Duodenal mucosa (tissue), 2 donors: ENCODE results near the gene THUMPD3.

Experiments
- H3K27ac ChIP-seq: one replicate; pipeline ENCODE4 v1.7.0; 2013; ENCODE audit warnings: low read depth, low read length
- H3K27me3 ChIP-seq, 2 donors: one replicate each; pipeline ENCODE4 v1.7.0; 2013; ENCODE audit warnings: low read length in 2 of 2, control low read depth in 1 of 2; ENCODE audit not compliant: insufficient read depth in 2 of 2, control insufficient read depth in 1 of 2
- H3K36me3 ChIP-seq, 2 donors: one replicate each; pipeline ENCODE4 v1.7.0; 2013; ENCODE audit warnings: low read length in 2 of 2, control low read depth in 1 of 2; ENCODE audit not compliant: insufficient read depth in 2 of 2, control insufficient read depth in 1 of 2
- H3K4me1 ChIP-seq, 2 donors: one replicate each; pipeline ENCODE4 v1.7.0; 2013; ENCODE audit warnings: low read length in 2 of 2, control low read depth in 1 of 2; ENCODE audit not compliant: insufficient read depth in 2 of 2, control insufficient read depth in 1 of 2
- H3K4me3 ChIP-seq, 2 donors: one replicate each; pipeline ENCODE4 v1.7.0; 2013; ENCODE audit warnings: low read length in 2 of 2, low read depth in 1 of 2
- H3K9ac ChIP-seq, 2 donors: one replicate each; pipeline ENCODE4 v1.7.0; 2013; ENCODE audit warnings: low read length in 2 of 2, low read depth in 1 of 2
- H3K9me3 ChIP-seq, 2 donors: one replicate each; pipeline ENCODE4 v1.7.0; 2013; ENCODE audit warnings: low read length in 2 of 2, control low read depth in 1 of 2; ENCODE audit not compliant: control insufficient read depth in 1 of 2

THUMPD3 gene

GRCh38 chr3:9403463-9403862 is 40.6 kb downstream of the THUMPD3 start:
- Histone ChIP-seq H3K27ac (no peak overlapping the region), H3K4me1 (peaks cover 62 to 64% of the 10 kb centered on the region in 2 donors), H3K36me3 (no peaks in the 10 kb centered on the region), H3K9me3 (no peaks in the 10 kb centered on the region), H3K4me3 (peak overlapping the region in 1 of 2 donors; percentile 47), H3K27me3 (no peaks in the 10 kb centered on the region), H3K9ac (no peak overlapping the region)

DNA sequence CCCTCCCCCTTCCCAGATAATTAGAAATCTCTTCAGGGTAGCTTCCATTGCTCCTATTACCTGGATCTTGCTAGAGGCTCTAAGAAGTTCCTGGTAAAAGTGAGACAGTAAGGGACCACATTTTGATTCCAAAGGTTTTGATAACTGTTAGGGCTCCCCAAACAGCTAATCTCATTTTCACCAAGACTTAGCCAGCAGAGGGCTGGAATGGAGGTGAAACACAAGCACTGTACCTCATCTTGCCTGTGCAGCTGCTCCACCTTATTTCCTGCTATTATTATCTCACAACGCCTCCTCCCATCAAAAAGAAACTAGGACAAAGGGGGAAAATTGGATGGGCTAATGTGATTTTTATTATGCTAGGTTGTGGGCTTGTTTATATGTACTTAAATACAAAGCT is 41.8 kb downstream of the THUMPD3 start:
- no peak overlapping the region for H3K27ac ChIP-seq
- H3K4me3 ChIP-seq, result no peak overlapping the region
- H3K36me3 ChIP-seq, result no peaks in the 10 kb centered on the region
- H3K4me1 ChIP-seq, result peaks cover 57 to 61% of the 10 kb centered on the region in 2 donors
- no peaks in the 10 kb centered on the region for H3K9me3 ChIP-seq
- H3K9ac ChIP-seq, result no peak overlapping the region
- no peaks in the 10 kb centered on the region for H3K27me3 ChIP-seq

DNA sequence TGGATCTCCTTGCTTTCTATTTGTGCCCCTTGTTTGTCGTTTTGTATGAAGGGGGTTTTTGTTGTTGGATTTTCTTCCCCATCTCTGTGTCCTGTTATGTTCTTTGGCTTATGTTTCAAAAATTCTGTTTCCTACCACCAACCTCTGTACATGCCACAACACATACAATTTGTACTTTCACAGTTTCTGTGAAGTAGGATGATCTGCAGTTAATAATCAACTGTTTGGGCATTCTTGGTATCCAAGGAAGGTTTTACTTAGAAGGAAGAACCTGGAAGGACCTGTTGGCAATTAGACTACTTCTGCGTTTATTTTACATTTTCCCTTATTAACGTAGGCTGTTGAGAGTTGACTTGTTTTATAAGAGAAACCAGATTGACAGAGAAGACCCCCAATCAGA is 42.9 kb downstream of the THUMPD3 start:
- H3K4me1 ChIP-seq, result peaks cover 48 to 50% of the 10 kb centered on the region in 2 donors
- H3K9ac ChIP-seq, result no peak overlapping the region
- H3K27me3 ChIP-seq, result no peaks in the 10 kb centered on the region
- H3K36me3 ChIP-seq, result no peaks in the 10 kb centered on the region
- H3K27ac ChIP-seq, result no peak overlapping the region
- no peaks in the 10 kb centered on the region for H3K9me3 ChIP-seq
- no peak overlapping the region for H3K4me3 ChIP-seq

DNA sequence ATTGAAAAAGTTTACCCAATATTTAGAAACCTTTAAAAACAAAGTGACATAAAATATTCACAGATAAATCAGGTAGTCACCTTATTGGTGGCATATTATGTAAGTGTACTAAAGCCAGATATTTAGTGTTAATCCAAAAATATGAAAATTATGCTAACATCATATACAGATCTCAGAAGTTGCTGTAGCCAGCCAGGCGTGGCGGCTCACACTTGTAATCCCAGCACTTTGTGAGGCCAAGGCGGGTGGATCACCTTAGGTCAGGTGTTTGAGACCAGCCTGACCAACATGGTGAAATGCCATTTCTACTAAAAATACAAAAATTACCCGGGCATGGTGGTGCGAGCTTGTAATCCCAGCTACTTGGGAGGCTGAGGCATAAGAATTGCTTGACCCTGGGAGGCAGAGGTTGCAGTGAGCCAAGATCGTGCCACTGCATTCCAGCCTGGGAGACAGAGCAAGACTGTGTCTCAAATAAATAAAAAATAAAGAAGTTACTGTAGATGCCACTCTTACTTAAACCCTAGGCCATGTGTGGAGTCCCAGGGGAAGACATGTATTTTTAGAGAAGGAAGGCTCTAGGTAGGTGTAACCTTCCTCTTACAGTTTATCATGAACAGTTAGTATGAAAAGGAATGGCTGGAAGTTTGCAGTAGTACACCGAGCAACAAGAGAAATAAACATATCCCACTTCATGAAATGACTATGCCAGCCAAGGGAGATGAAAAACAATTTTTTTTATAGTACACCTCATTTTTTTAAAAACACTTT is 44.2 kb downstream of the THUMPD3 start:
- H3K4me1 ChIP-seq, result peaks cover 37% of the 10 kb centered on the region in 2 donors
- H3K9ac ChIP-seq, result no peak overlapping the region
- no peaks in the 10 kb centered on the region for H3K27me3 ChIP-seq
- no peak overlapping the region for H3K4me3 ChIP-seq
- H3K9me3 ChIP-seq, result no peaks in the 10 kb centered on the region
- no peaks in the 10 kb centered on the region for H3K36me3 ChIP-seq
- H3K27ac ChIP-seq, result no peak overlapping the region

GRCh38 chr3:9408061-9408460 is 45.2 kb downstream of the THUMPD3 start:
- peaks cover 35 to 36% of the 10 kb centered on the region in 2 donors for H3K4me1 ChIP-seq
- H3K27ac ChIP-seq, result no peak overlapping the region
- H3K9me3 ChIP-seq, result no peaks in the 10 kb centered on the region
- no peak overlapping the region for H3K4me3 ChIP-seq
- no peak overlapping the region for H3K9ac ChIP-seq
- no peaks in the 10 kb centered on the region for H3K27me3 ChIP-seq
- H3K36me3 ChIP-seq, result no peaks in the 10 kb centered on the region

DNA sequence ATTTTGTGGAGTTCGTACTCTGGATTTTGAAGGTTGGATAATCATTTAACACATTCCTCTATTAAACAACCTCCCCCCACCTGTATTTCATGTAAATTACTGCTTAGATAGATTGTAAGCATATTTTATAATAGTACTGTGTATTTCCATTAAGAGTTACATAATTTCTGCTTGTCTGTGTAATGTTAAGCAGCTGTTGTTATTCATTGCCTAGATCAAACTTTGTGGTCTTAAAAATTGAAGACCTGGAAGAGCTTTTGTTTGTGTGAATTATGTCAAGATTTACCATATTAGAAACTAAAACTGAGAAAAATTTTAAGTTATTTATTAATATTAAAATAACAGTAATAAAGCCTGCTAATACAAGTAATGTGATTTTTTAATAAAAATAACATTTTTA is 45.7 kb downstream of the THUMPD3 start:
- no peak overlapping the region for H3K27ac ChIP-seq
- H3K9ac ChIP-seq, result no peak overlapping the region
- no peaks in the 10 kb centered on the region for H3K36me3 ChIP-seq
- no peak overlapping the region for H3K4me3 ChIP-seq
- H3K4me1 ChIP-seq, result peaks cover 30 to 32% of the 10 kb centered on the region in 2 donors
- H3K9me3 ChIP-seq, result no peaks in the 10 kb centered on the region
- no peaks in the 10 kb centered on the region for H3K27me3 ChIP-seq

- Histone ChIP-seq H3K27me3 (no peaks in the 10 kb centered on the region), H3K27ac (no peak overlapping the region), H3K9me3 (no peaks in the 10 kb centered on the region), H3K9ac (no peak overlapping the region), H3K36me3 (no peaks in the 10 kb centered on the region), H3K4me1 (peaks cover 23 to 25% of the 10 kb centered on the region in 2 donors), H3K4me3 (no peak overlapping the region)
Observed at GRCh38 chr3:9409981-9410854, 47.4 kb downstream of the THUMPD3 start.

DNA sequence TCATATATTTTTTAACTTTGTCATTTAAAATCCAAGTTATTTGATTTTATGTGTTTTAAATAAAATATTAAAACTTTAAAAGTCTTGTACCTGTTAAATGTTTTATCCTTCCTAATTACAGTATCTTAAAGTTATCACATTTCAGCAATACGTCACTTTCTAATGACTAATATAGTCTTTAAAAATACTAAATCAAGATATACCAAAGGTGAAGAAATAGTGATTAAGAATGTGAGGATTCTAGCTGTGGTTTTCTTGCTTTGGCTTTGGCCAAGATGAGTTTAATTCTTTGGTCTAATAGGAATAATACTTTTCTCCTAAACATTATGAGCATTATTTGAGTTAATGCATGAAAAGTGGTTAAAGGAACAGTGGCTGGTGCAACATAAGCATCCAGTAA is 48.4 kb downstream of the THUMPD3 start:
- Histone ChIP-seq H3K9ac (no peak overlapping the region), H3K9me3 (no peaks in the 10 kb centered on the region), H3K4me1 (peaks cover 22 to 25% of the 10 kb centered on the region in 2 donors), H3K36me3 (peaks cover 0 to 5% of the 10 kb centered on the region in 2 donors), H3K27ac (no peak overlapping the region), H3K4me3 (no peak overlapping the region), H3K27me3 (no peaks in the 10 kb centered on the region)

DNA sequence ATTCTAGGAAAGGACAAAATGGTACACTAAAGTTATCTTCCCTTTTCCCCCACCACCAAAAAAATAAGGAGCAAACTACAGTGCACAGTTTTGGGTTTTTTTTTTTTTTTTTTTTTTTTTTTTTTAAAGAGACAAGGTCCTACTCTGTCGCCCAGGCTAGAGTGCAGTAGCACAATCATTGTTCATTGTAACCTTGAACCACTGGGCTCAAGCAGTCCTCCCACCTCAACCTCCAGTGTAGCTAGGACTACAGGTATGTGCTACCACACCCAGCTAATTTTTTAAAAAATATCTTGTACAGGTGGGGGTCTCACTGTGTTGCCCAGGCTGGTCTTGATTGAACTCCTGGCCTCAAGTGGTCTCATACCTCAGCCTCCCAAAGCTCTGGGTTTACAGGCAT is 49.4 kb downstream of the THUMPD3 start:
- Histone ChIP-seq H3K27ac (no peak overlapping the region), H3K4me3 (no peak overlapping the region), H3K27me3 (no peaks in the 10 kb centered on the region), H3K36me3 (peaks cover 0 to 5% of the 10 kb centered on the region in 2 donors), H3K4me1 (peaks cover 28 to 29% of the 10 kb centered on the region in 2 donors), H3K9ac (no peak overlapping the region), H3K9me3 (no peaks in the 10 kb centered on the region)

GRCh38 chr3:9414826-9415225 is 52.0 kb downstream of the THUMPD3 start:
- H3K9ac ChIP-seq, result no peak overlapping the region
- H3K9me3 ChIP-seq, result no peaks in the 10 kb centered on the region
- H3K27me3 ChIP-seq, result no peaks in the 10 kb centered on the region
- no peak overlapping the region for H3K4me3 ChIP-seq
- peaks cover 28 to 39% of the 10 kb centered on the region in 2 donors for H3K4me1 ChIP-seq
- peaks cover 0 to 5% of the 10 kb centered on the region in 2 donors for H3K36me3 ChIP-seq
- H3K27ac ChIP-seq, result no peak overlapping the region
